GM21723 (cell line): ENCODE measurements around the gene CCDC183.
A peak's percentile ranks its signal among the peaks of the same experiment; 100 is the strongest.
"Not testable (repeated sequence)": the region's sequence is repeated elsewhere in the genome, so short reads cannot be mapped to it uniquely, and the experiment has no call there.

ENCODE experiments used
- ATAC-seq: cut with Tn5 transposase; IDR thresholded peaks from one replicate; pipeline ENCODE4 v1.9.1; 2021; ENCODE audit warnings: mild to moderate bottlenecking, moderate library complexity; ENCODE audit not compliant: unreplicated experiment

Gene CCDC183

GRCh38 chr9:136799079-136799853 is 3.1 kb downstream of the CCDC183 start:
- ATAC-seq: no peak

GRCh38 chr9:136799854-136800657 is 3.9 kb downstream of the CCDC183 start:
- peak; percentile 39 for ATAC-seq

DNA sequence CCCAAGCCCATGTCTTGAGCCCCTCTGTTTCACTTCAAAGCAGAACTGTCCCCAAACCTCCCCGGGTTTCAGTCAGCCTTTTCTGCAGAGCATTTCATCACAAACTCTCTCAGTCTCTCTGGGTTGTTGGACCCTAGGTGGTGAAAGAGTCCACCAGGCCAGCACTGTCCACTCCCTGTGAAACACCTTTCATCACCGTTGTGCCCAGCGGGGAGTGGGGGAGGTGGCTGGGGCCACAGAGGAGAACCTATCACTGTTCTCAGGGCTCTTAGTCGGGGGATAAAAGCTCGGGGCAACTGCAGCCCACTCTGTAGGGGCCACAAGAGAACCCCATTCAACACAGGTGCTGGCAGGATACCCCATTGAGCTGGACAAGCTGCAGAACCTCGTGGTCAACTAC is 6.2 kb downstream of the CCDC183 start:
- ATAC-seq: no peak

DNA sequence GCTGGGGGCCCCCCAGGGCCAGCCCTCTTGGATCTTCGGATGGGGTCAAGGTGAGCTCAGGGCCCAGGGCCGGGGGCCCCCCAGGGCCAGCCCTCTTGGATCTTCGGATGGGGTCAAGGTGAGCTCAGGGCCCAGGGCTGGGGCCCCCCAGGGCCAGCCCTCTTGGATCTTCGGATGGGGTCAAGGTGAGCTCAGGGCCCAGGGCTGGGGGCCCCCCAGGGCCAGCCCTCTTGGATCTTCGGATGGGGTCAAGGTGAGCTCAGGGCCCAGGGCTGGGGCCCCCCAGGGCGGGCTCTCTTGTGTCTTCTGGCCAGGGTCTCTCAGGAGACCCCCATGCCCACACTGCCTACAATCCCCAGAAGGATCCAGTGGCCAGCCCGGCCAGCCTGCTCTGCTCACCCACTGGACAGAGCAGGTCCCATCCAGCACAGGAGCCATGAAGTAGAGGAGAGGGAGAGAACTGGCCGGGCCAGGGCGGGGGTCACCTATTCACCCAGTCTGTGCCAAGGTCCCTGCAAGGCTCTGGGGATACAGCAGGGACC is 6.9 kb downstream of the CCDC183 start:
- ATAC-seq: not testable (repeated sequence)

- ATAC-seq: no peak
Observed at GRCh38 chr9:136803551-136804508, 7.7 kb downstream of the CCDC183 start.

- ATAC-seq: no peak
Observed at GRCh38 chr9:136804509-136805206, 8.5 kb downstream of the CCDC183 start.

- ATAC-seq: no peak
Observed at GRCh38 chr9:136805207-136805740, 9.1 kb downstream of the CCDC183 start.

- no peak for ATAC-seq
Observed at GRCh38 chr9:136806067-136806466, 9.9 kb downstream of the CCDC183 start.

- ATAC-seq: no peak
Observed at GRCh38 chr9:136806631-136807201, 10.6 kb downstream of the CCDC183 start.

- peak; percentile 59 for ATAC-seq
Observed at GRCh38 chr9:136807281-136808074, 11.3 kb downstream of the CCDC183 start, which contains the start of gene RABL6. Gene RABL6 (plus strand): TSS chr9:136807948. CDS start chr9:136808197, 249 bp downstream.

DNA sequence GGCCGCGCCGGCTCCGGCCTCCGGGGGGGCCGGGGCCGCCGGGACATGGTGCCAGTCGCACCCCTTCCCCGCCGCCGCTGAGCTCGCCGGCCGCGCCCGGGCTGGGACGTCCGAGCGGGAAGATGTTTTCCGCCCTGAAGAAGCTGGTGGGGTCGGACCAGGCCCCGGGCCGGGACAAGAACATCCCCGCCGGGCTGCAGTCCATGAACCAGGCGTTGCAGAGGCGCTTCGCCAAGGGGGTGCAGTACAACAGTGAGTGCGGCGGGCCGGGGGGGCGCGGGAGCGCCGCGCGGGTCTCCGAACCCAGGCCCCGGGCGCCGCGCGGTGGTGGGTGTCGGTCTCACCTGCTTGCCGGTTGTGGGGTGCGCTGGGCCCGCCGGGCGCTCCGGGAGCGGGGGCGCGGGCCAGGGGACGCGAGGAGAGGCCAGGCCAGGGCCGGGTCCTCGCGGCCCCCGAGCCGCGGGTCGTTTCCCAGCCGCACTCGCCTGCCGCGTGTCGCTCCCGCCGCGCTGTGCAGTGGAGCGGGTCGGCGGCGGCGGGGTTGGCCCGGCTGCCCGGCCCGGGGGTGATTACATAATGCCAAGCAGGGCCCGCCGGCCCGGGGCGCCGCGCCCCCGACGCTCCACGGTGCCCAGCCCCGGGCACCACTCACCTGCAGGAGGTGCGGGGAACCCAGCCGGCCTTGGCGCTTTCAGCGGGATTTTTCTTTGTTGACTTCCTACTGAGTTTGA is 12.1 kb downstream of the CCDC183 start:
- ATAC-seq: peak; percentile 30

DNA sequence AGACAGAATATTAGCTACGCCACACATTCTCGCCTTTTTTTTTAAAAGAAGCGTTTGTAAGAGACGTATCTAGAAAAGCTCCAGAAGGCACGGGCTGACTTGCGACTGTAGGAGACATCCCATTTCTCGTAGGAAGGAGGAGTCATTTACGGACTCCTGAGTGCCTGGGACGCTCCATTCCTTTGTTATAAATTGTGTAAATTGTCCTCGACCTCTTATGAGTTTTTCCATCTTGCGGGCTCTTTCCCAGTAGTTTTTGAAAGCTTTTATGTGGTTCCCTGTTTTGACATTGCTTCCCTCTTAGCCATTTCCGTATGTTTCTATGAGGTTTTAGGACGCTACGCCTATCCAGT is 12.6 kb downstream of the CCDC183 start:
- ATAC-seq: no peak

DNA sequence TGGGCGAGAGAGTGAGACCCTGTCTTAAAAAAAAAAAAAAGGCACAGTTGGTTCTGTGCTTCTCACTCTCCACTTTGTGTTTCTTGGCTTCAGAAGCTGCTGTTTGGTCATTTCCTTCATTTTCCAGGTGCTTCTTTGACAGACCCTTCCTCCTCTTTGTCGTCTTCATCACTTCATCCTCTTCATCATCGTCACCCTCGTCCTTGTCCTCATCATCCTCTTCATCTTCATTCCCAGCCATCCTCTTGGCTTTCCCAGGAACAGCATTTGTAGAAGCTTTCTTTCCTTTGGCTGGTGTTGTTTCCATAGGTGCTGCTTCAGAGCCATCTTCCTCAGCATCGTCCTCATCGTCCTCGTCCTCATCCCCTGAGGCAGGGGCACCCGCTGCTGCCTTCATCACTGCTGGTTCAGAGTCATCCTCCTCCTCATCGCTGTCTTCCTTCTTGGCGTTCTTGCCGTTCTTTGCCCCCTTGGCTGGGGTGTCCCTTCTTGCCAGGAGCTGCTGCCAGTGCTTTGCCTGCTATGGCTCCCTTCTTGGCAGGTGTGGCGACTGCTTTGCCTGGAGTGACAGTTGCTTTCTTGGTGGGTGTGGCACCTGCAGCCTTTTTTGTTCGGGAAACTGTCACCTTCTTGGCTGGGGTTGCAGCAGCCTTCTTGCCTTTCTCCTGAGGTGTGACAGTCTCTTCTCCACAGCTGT is 18.7 kb downstream of the CCDC183 start:
- ATAC-seq: no peak

DNA sequence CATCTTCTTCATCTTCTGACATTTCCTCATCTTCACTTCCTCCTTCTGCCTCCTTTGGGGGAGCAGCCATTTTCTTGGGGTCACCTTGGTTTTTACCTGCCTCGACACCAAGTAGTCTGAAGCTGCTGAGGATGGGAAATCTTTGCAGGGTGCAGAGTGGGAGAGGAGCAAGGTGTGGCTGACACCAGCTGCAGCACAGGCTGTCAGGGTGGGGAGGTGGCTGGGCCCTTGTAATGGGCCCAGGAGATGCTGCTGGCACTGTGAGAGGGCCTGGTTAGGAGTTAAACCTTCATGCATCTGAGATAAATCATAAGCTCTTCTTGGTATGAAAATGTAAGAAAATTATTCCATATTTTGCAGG is 19.3 kb downstream of the CCDC183 start:
- no peak for ATAC-seq

DNA sequence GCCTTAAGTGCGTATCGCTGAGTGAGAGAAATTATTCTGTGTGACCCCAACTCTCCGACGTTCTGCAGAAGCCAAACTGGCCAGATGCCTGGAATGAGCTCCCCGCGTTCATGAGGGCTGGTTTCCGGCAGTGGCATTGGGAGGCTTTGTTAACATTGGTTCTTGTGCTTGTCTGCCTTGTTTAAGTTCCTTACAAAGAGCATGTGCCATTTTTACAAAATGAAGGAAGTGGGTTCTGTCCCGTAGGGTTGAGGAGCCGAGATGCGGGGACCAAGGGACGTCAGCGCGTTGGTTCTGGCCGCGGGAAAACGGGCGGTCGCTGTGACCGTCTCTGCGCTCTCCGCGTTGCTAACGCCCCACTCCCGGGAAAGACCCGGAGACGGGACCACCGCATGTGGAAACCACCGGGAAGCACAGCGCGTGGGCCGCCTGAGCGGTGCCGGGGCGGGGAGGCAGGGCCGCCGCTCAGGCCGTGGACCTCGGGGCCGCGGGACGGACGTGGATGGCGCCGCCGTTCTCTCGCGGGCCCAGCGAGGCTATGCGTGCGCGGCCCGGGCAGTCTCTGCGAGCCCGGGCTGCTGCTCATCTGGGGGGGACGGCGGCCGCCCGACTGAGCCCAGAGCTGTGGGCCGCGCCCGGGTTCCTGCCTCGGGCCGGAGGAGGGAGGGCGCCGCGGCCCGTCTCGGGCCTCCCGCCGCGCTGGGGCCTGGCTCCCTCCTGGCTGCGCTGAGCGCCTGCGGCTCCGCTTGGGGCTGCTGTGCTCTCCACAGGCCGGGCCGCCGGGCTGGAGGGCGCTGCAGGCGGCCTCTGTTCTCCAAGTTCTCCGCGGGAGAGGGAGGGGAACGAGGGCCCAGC is 25.1 kb downstream of the CCDC183 start:
- no peak for ATAC-seq

GRCh38 chr9:136821826-136822544 is 25.8 kb downstream of the CCDC183 start:
- ATAC-seq: no peak
